Neural progenitor cell (in vitro differentiated cells): ENCODE data around the gene DMAP1. TPM values are rescaled to one million over a fixed set of nuclear protein-coding genes. Genes with fewer than 3 reads are reported as not detected.

Source experiments
- DNase-seq: peaks from one replicate; pipeline ENCODE4 v3.0.0-alpha.2; 2016; ENCODE audit warnings: low spot score
- H2AFZ ChIP-seq: fragments of 200-600 bp; sonication (generic); replicated peaks from 2 replicates; pipeline ENCODE4 v1.6.1; 2016; ENCODE audit warnings: antibody characterized with exemption
- H3F3A ChIP-seq: fragments of 200-600 bp; sonication (generic); 2 replicates; pipeline ENCODE4 v1.6.1; 2016; ENCODE audit warnings: antibody characterized with exemption, low read depth
- H3K27ac ChIP-seq: fragments of 200-600 bp; sonication (generic); 2 replicates; pipeline ENCODE4 v1.5.1; 2016; ENCODE audit warnings: mild to moderate bottlenecking
- H3K27me3 ChIP-seq: fragments of 200-600 bp; sonication (generic); 2 replicates; pipeline ENCODE4 v1.6.1; 2016; ENCODE audit warnings: mild to moderate bottlenecking, moderate library complexity
- H3K36me3 ChIP-seq: fragments of 200-600 bp; sonication (generic); 2 replicates; pipeline ENCODE4 v1.5.1; 2016
- H3K4me1 ChIP-seq: fragments of 200-600 bp; sonication (generic); 2 replicates; pipeline ENCODE4 v1.6.1; 2016; ENCODE audit warnings: mixed run types
- H3K4me2 ChIP-seq: fragments of 200-600 bp; sonication (generic); 2 replicates; pipeline ENCODE4 v1.6.1; 2016
- H3K4me3 ChIP-seq: fragments of 200-600 bp; sonication (generic); 2 replicates; pipeline ENCODE4 v1.5.1; 2016
- H3K79me2 ChIP-seq: fragments of 200-600 bp; sonication (generic); 2 replicates; pipeline ENCODE4 v1.6.1; 2016; ENCODE audit warnings: low read depth
- H3K9ac ChIP-seq: fragments of 200-600 bp; sonication (generic); 2 replicates; pipeline ENCODE4 v1.6.1; 2016
- H3K9me3 ChIP-seq: fragments of 200-600 bp; sonication (generic); 2 replicates; pipeline ENCODE4 v1.5.1; 2016; ENCODE audit warnings: low read depth
- H4K20me1 ChIP-seq: fragments of 200-600 bp; sonication (generic); 2 replicates; pipeline ENCODE4 v1.6.1; 2016; ENCODE audit warnings: low read depth
- H3K27ac Mint-ChIP-seq: 3 replicates; pipeline ENCODE4 v1.8.0; 2021; ENCODE audit warnings: mixed read lengths
- H3K27me3 Mint-ChIP-seq: 2 replicates; pipeline ENCODE4 v1.8.0; 2022; ENCODE audit warnings: low read depth, mild to moderate bottlenecking, inconsistent platforms, moderate library complexity, mixed read lengths; ENCODE audit not compliant: insufficient read depth
- H3K36me3 Mint-ChIP-seq: 3 replicates; pipeline ENCODE4 v1.8.0; 2021; ENCODE audit warnings: mixed read lengths
- H3K4me1 Mint-ChIP-seq: 3 replicates; pipeline ENCODE4 v1.8.0; 2021; ENCODE audit warnings: mixed read lengths
- H3K4me3 Mint-ChIP-seq: 3 replicates; pipeline ENCODE4 v1.8.0; 2021; ENCODE audit warnings: mild to moderate bottlenecking, moderate library complexity, mixed read lengths
- H3K9me3 Mint-ChIP-seq: 3 replicates; pipeline ENCODE4 v1.8.0; 2020; ENCODE audit warnings: mixed read lengths
- CTCF ChIP-seq: fragments of 200-600 bp; sonication (generic); IDR thresholded peaks from 2 replicates; pipeline ENCODE4 v1.5.1; 2017; ENCODE audit warnings: antibody characterized with exemption, mild to moderate bottlenecking
- EZH2 ChIP-seq: fragments of 200-600 bp; sonication (generic); IDR thresholded peaks from 2 replicates; pipeline ENCODE4 v1.6.1; 2017; ENCODE audit warnings: antibody characterized with exemption, mild to moderate bottlenecking, moderate library complexity
- EZH2phosphoT487 ChIP-seq: fragments of 200-600 bp; sonication (generic); IDR thresholded peaks from 2 replicates; pipeline ENCODE4 v1.6.1; 2017; ENCODE audit warnings: antibody characterized with exemption
- total RNA-seq: library from RNA; depleted of rRNA; stranded (reverse); fragments of >200 nt; gene quantifications from 2 replicates; pipeline ENCODE4 v1.2.3, GENCODE V29; 2015; ENCODE audit warnings: low replicate concordance

DMAP1 gene
- total RNA-seq, 1 donor from 2014 or later = 22.3 TPM

- no peaks in the 10 kb centered on the region for H3K4me1 ChIP-seq
- no peak for DNase-seq
- H3K9me3 ChIP-seq = no peaks in the 10 kb centered on the region
- no peaks in the 10 kb centered on the region for H3K9me3 Mint-ChIP-seq
- no peak overlapping the region for H3K27ac ChIP-seq
- H3K27ac Mint-ChIP-seq = no peak overlapping the region
- peaks cover 17% of the 10 kb centered on the region for H3K36me3 Mint-ChIP-seq
- peaks cover 3% of the 10 kb centered on the region for H3K79me2 ChIP-seq
- no peaks in the 10 kb centered on the region for H3K36me3 ChIP-seq
- H3K9ac ChIP-seq = no peak overlapping the region
- peaks cover 14% of the 10 kb centered on the region for H3F3A ChIP-seq
- no peak overlapping the region for H3K4me2 ChIP-seq
- peaks cover 4% of the 10 kb centered on the region for H3K4me1 Mint-ChIP-seq
- TF ChIP-seq CTCF (no peak), EZH2 (no peak), EZH2phosphoT487 (no peak)
- H3K27me3 ChIP-seq = no peaks in the 10 kb centered on the region
- H3K4me3 ChIP-seq = no peak overlapping the region
- no peak overlapping the region for H3K4me3 Mint-ChIP-seq
- H4K20me1 ChIP-seq = peaks cover 5% of the 10 kb centered on the region
- no peaks in the 10 kb centered on the region for H3K27me3 Mint-ChIP-seq
- H2AFZ ChIP-seq = no peak overlapping the region
These were observed 5.4 kb downstream of the DMAP1 start for GRCh38 chr1:44218503-44219300.

- Mint-ChIP-seq H3K27ac (no peak overlapping the region), H3K36me3 (peaks cover 20% of the 10 kb centered on the region), H3K4me3 (no peak overlapping the region), H3K27me3 (no peaks in the 10 kb centered on the region), H3K4me1 (no peaks in the 10 kb centered on the region), H3K9me3 (no peaks in the 10 kb centered on the region)
- no peak for DNase-seq
- TF ChIP-seq CTCF = no peak
- no peak for TF ChIP-seq EZH2phosphoT487
- TF ChIP-seq EZH2 = no peak
- H4K20me1 ChIP-seq = no peaks in the 10 kb centered on the region
- no peak overlapping the region for H2AFZ ChIP-seq
- H3K36me3 ChIP-seq = no peaks in the 10 kb centered on the region
- no peak overlapping the region for H3K4me3 ChIP-seq
- H3K4me2 ChIP-seq = no peak overlapping the region
- no peaks in the 10 kb centered on the region for H3K4me1 ChIP-seq
- H3K79me2 ChIP-seq = no peaks in the 10 kb centered on the region
- H3K9ac ChIP-seq = no peak overlapping the region
- no peaks in the 10 kb centered on the region for H3K9me3 ChIP-seq
- H3F3A ChIP-seq = peaks cover 14% of the 10 kb centered on the region
- H3K27ac ChIP-seq = no peak overlapping the region
- H3K27me3 ChIP-seq = no peaks in the 10 kb centered on the region
These were observed 6.0 kb downstream of the DMAP1 start for GRCh38 chr1:44219301-44219626.

- Histone ChIP-seq H3K4me2 (no peak overlapping the region), H3K27me3 (no peaks in the 10 kb centered on the region), H3K9ac (no peak overlapping the region), H2AFZ (no peak overlapping the region), H3K4me1 (no peaks in the 10 kb centered on the region), H3K9me3 (no peaks in the 10 kb centered on the region), H3K79me2 (no peaks in the 10 kb centered on the region), H3F3A (peaks cover 14% of the 10 kb centered on the region), H3K27ac (no peak overlapping the region), H3K36me3 (no peaks in the 10 kb centered on the region), H3K4me3 (no peak overlapping the region), H4K20me1 (no peaks in the 10 kb centered on the region)
- TF ChIP-seq EZH2phosphoT487 (no peak), CTCF (no peak), EZH2 (no peak)
- DNase-seq = no peak
- Mint-ChIP-seq H3K4me1 (no peaks in the 10 kb centered on the region), H3K4me3 (no peak overlapping the region), H3K36me3 (peaks cover 18% of the 10 kb centered on the region), H3K9me3 (no peaks in the 10 kb centered on the region), H3K27me3 (no peaks in the 10 kb centered on the region), H3K27ac (no peak overlapping the region)
These were observed 6.9 kb downstream of the DMAP1 start for GRCh38 chr1:44220001-44220751.
